ENCODE measurements around the gene CTNNBL1. TPM values are rescaled to one million over a fixed set of nuclear protein-coding genes. Genes with fewer than 3 reads are reported as not detected.

CTNNBL1 gene
- total RNA-seq, 1 experiment from 2014 or later = 55.4 TPM

- ChIA-PET POLR2A (no interaction called here), CTCF (no interaction called here), RAD21 (ENCODE audit: low non-redundant PET in 1 of 2, low total read pairs in 2 of 2, uncharacterized antibody in 2 of 2, unreplicated experiment in 2 of 2) (no interaction called here)
- no peak for DNase-seq (ENCODE audit: low read depth, low spot score)
- H3K36me3 ChIP-seq (ENCODE audit: control insufficient read depth in 1 of 2, insufficient read depth in 2 of 2, low read length in 2 of 2) = peaks cover 0 to 3% of the 10 kb centered on the region in 2 experiments; a peak in 1 of 4 replicates
- no peak overlapping the region for H3K27ac ChIP-seq (ENCODE audit: low read depth, low read length)
- H3K9me2 ChIP-seq (ENCODE audit: insufficient read depth) = no peaks in the 10 kb centered on the region
- no TSS peak for BruUV-seq (replicated peaks)
- ATAC-seq = no peak
- intact Hi-C loops (cut with micrococcal nuclease) = no loop called here
- no peak overlapping the region for H2AFZ ChIP-seq (ENCODE audit: low read depth, low read length, poor library complexity, severe bottlenecking)
- H3K4me1 ChIP-seq (ENCODE audit: control insufficient read depth in 1 of 2, insufficient read depth in 2 of 2, low read length in 2 of 2) = no peaks in the 10 kb centered on the region
- H4K20me1 ChIP-seq (ENCODE audit: insufficient read depth) = no peaks in the 10 kb centered on the region
- no peaks in the 10 kb centered on the region for H3K79me2 ChIP-seq (ENCODE audit: insufficient read depth, low read length)
- no peaks in the 10 kb centered on the region for H3K9me3 ChIP-seq (ENCODE audit: control insufficient read depth in 1 of 2, insufficient read depth in 1 of 2, low read depth in 1 of 2, low read length in 2 of 2)
- TF ChIP-seq, protein P1, sequence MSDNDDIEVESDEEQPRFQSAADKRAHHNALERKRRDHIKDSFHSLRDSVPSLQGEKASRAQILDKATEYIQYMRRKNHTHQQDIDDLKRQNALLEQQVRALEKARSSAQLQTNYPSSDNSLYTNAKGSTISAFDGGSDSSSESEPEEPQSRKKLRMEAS (IDR thresholded peaks at IDR 0.05) = no peak
- TF ChIP-seq EGR1 (IDR thresholded peaks at IDR 0.05; ENCODE audit: low read depth) (no peak), CEBPB (IDR thresholded peaks at IDR 0.05; ENCODE audit: low read depth) (no peak), SIN3A (IDR thresholded peaks at IDR 0.05; ENCODE audit: low read depth) (no peak), YY1 (IDR thresholded peaks at IDR 0.05; ENCODE audit: extremely low read depth, insufficient replicate concordance, low read depth, low read length) (no peak), SP1 (IDR thresholded peaks at IDR 0.05; ENCODE audit: low read depth) (no peak), ELF1 (IDR thresholded peaks at IDR 0.05; ENCODE audit: borderline replicate concordance, low read depth) (no peak), TCF7L2 (IDR thresholded peaks at IDR 0.05; ENCODE audit: borderline replicate concordance, extremely low read depth, insufficient read depth, insufficient read length) (no peak), CBX3 (IDR thresholded peaks at IDR 0.05; ENCODE audit: low read depth) (no peak), SRF (IDR thresholded peaks at IDR 0.05; ENCODE audit: low read depth) (no peak), EZH2phosphoT487 (IDR thresholded peaks at IDR 0.05; ENCODE audit: borderline replicate concordance) (no peak)
- TF ChIP-seq, protein P2, sequence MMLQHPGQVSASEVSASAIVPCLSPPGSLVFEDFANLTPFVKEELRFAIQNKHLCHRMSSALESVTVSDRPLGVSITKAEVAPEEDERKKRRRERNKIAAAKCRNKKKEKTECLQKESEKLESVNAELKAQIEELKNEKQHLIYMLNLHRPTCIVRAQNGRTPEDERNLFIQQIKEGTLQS (IDR thresholded peaks at IDR 0.05) = no peak
- TF ChIP-seq, protein P3, sequence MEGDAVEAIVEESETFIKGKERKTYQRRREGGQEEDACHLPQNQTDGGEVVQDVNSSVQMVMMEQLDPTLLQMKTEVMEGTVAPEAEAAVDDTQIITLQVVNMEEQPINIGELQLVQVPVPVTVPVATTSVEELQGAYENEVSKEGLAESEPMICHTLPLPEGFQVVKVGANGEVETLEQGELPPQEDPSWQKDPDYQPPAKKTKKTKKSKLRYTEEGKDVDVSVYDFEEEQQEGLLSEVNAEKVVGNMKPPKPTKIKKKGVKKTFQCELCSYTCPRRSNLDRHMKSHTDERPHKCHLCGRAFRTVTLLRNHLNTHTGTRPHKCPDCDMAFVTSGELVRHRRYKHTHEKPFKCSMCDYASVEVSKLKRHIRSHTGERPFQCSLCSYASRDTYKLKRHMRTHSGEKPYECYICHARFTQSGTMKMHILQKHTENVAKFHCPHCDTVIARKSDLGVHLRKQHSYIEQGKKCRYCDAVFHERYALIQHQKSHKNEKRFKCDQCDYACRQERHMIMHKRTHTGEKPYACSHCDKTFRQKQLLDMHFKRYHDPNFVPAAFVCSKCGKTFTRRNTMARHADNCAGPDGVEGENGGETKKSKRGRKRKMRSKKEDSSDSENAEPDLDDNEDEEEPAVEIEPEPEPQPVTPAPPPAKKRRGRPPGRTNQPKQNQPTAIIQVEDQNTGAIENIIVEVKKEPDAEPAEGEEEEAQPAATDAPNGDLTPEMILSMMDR (IDR thresholded peaks at IDR 0.05 in 2 of 3, conservative IDR thresholded peaks at IDR 0.05 in 1 of 3; ENCODE audit: borderline replicate concordance in 1 of 3, insufficient read depth in 1 of 3, low read depth in 2 of 3, low read length in 2 of 3) = no peak
- TF ChIP-seq, protein P4, sequence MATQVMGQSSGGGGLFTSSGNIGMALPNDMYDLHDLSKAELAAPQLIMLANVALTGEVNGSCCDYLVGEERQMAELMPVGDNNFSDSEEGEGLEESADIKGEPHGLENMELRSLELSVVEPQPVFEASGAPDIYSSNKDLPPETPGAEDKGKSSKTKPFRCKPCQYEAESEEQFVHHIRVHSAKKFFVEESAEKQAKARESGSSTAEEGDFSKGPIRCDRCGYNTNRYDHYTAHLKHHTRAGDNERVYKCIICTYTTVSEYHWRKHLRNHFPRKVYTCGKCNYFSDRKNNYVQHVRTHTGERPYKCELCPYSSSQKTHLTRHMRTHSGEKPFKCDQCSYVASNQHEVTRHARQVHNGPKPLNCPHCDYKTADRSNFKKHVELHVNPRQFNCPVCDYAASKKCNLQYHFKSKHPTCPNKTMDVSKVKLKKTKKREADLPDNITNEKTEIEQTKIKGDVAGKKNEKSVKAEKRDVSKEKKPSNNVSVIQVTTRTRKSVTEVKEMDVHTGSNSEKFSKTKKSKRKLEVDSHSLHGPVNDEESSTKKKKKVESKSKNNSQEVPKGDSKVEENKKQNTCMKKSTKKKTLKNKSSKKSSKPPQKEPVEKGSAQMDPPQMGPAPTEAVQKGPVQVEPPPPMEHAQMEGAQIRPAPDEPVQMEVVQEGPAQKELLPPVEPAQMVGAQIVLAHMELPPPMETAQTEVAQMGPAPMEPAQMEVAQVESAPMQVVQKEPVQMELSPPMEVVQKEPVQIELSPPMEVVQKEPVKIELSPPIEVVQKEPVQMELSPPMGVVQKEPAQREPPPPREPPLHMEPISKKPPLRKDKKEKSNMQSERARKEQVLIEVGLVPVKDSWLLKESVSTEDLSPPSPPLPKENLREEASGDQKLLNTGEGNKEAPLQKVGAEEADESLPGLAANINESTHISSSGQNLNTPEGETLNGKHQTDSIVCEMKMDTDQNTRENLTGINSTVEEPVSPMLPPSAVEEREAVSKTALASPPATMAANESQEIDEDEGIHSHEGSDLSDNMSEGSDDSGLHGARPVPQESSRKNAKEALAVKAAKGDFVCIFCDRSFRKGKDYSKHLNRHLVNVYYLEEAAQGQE (IDR thresholded peaks at IDR 0.05; ENCODE audit: low read depth) = no peak
- TF ChIP-seq, protein P5, sequence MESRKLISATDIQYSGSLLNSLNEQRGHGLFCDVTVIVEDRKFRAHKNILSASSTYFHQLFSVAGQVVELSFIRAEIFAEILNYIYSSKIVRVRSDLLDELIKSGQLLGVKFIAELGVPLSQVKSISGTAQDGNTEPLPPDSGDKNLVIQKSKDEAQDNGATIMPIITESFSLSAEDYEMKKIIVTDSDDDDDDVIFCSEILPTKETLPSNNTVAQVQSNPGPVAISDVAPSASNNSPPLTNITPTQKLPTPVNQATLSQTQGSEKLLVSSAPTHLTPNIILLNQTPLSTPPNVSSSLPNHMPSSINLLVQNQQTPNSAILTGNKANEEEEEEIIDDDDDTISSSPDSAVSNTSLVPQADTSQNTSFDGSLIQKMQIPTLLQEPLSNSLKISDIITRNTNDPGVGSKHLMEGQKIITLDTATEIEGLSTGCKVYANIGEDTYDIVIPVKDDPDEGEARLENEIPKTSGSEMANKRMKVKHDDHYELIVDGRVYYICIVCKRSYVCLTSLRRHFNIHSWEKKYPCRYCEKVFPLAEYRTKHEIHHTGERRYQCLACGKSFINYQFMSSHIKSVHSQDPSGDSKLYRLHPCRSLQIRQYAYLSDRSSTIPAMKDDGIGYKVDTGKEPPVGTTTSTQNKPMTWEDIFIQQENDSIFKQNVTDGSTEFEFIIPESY (IDR thresholded peaks at IDR 0.05; ENCODE audit: extremely low read depth, insufficient replicate concordance, low read length) = no peak
- no peak overlapping the region for H3K9ac ChIP-seq (ENCODE audit: low read length)
- H3K4me3 ChIP-seq (replicated peaks in 1 of 2; ENCODE audit: low read depth in 1 of 2, low read length in 2 of 2) = no peak overlapping the region
- no peaks in the 10 kb centered on the region for H3K27me3 ChIP-seq (ENCODE audit: insufficient read depth, low read length)
- H3K4me2 ChIP-seq (ENCODE audit: low read length) = no peak overlapping the region
Observed at GRCh38 chr20:37770908-37771307, 77.1 kb downstream of the CTNNBL1 start.

All from HCT116 (cell line).